SK-N-SH (cell line): ENCODE results near the gene SGPP2. TPM values are rescaled to one million over a fixed set of nuclear protein-coding genes. Genes with fewer than 3 reads are reported as not detected.
"Not testable (repeated sequence)": the region's sequence is repeated elsewhere in the genome, so short reads cannot be mapped to it uniquely, and the experiment has no call there.

ENCODE experiments used
- CTCF ChIA-PET: fragments of 300-600, 350-600 bp; formaldehyde crosslinking; extraction: SDS; loops from one replicate; lab custom pipeline; 2021; lab: Yijun Ruan, JAX
- POLR2A ChIA-PET: fragments of 350-600 bp; sonication (Branson Sonifier 250); formaldehyde crosslinking; extraction: SDS; loops from one replicate; lab custom pipeline; 2020; ENCODE audit warnings: antibody characterized with exemption, inconsistent platforms; lab: Yijun Ruan, JAX
- DNase-seq: peaks from one replicate; pipeline ENCODE4 v3.0.0; 2012
- H2AFZ ChIP-seq: fragments of 200-600 bp; sonication (generic); 2 replicates; pipeline ENCODE4 v1.8.1; 2016; ENCODE audit warnings: antibody characterized with exemption, mild to moderate bottlenecking, low read depth
- H3F3A ChIP-seq: fragments of 200-600 bp; sonication (generic); replicated peaks from 2 replicates; pipeline ENCODE3; 2016; ENCODE audit warnings: antibody characterized with exemption, mild to moderate bottlenecking; ENCODE audit not compliant: insufficient read depth
- H3K27ac ChIP-seq, 2 experiments: fragments of 200-500 bp in 1 of 2; fragments of 200-600 bp in 1 of 2; sonication (Bioruptor generic) in 1 of 2; sonication (generic), shearing (Covaris generic) in 1 of 2; 2 replicates each; pipeline versions ENCODE4 v1.5.1 to v1.6.1; 2014 to 2016; ENCODE audit warnings: low read depth in 2 of 2, inconsistent platforms in 1 of 2, low read length in 1 of 2, mild to moderate bottlenecking in 1 of 2, mixed read lengths in 1 of 2
- H3K27me3 ChIP-seq: fragments of 200-600 bp; sonication (generic), shearing (Covaris generic); 2 replicates; pipeline ENCODE4 v1.6.1; 2016; ENCODE audit warnings: mixed run types; ENCODE audit not compliant: insufficient read depth
- H3K36me3 ChIP-seq, 2 experiments: fragments of 200-500 bp in 1 of 2; fragments of 200-600 bp in 1 of 2; sonication (Bioruptor generic) in 1 of 2; sonication (generic) in 1 of 2; replicated peaks in 1 of 2; 2 replicates each; pipeline versions ENCODE3 to v1.5.1; 2014 to 2016; ENCODE audit warnings: low read length in 1 of 2, mild to moderate bottlenecking in 1 of 2; ENCODE audit not compliant: insufficient read depth in 2 of 2, control insufficient read depth in 1 of 2
- H3K4me1 ChIP-seq, 2 experiments: fragments of 200-500 bp in 1 of 2; fragments of 200-600 bp in 1 of 2; sonication (Bioruptor generic) in 1 of 2; sonication (generic), shearing (Covaris generic) in 1 of 2; 2 replicates each; pipeline versions ENCODE4 v1.5.1 to v1.6.1; 2014 to 2016; ENCODE audit warnings: low read depth in 1 of 2, low read length in 1 of 2, mixed run types in 1 of 2; ENCODE audit not compliant: insufficient read depth in 2 of 2, control insufficient read depth in 1 of 2
- H3K4me2 ChIP-seq: fragments of 200-600 bp; sonication (generic), shearing (Covaris generic); 2 replicates; pipeline ENCODE4 v1.6.1; 2017; ENCODE audit warnings: mixed run types
- H3K4me3 ChIP-seq, 2 experiments: fragments of 200-500 bp in 1 of 2; fragments of 200-600 bp in 1 of 2; sonication (Bioruptor generic) in 1 of 2; sonication (generic), shearing (Covaris generic) in 1 of 2; 2 replicates each; pipeline versions ENCODE4 v1.5.1 to v1.8.1; 2014 to 2016; ENCODE audit warnings: low read depth in 2 of 2, inconsistent platforms in 1 of 2, low read length in 1 of 2, mild to moderate bottlenecking in 1 of 2, mixed read lengths in 1 of 2, moderate library complexity in 1 of 2
- H3K79me2 ChIP-seq: fragments of 200-600 bp; sonication (generic); 2 replicates; pipeline ENCODE4 v1.8.1; 2017; ENCODE audit warnings: mild to moderate bottlenecking; ENCODE audit not compliant: insufficient read depth
- H3K9ac ChIP-seq: fragments of 200-600 bp; sonication (generic); 2 replicates; pipeline ENCODE4 v1.6.1; 2017; ENCODE audit warnings: mixed run types
- H3K9me2 ChIP-seq: fragments of 200-600 bp; sonication (generic); 2 replicates; pipeline ENCODE4 v1.6.1; 2017; ENCODE audit warnings: mixed run types
- H3K9me3 ChIP-seq: fragments of 200-600 bp; sonication (generic); 2 replicates; pipeline ENCODE4 v1.6.1; 2017; ENCODE audit warnings: mixed run types, mild to moderate bottlenecking, moderate library complexity
- H4K20me1 ChIP-seq: fragments of 200-600 bp; sonication (generic); 2 replicates; pipeline ENCODE4 v1.6.1; 2017; ENCODE audit warnings: mild to moderate bottlenecking, mixed run types; ENCODE audit not compliant: insufficient read depth
- CHD2 ChIP-seq: fragments of 150-350 bp; IDR thresholded peaks from 2 replicates; pipeline ENCODE4 v1.6.1; 2018; ENCODE audit warnings: low read length; ENCODE audit not compliant: partially characterized antibody
- ELF1 ChIP-seq: IDR thresholded peaks from 2 replicates; pipeline ENCODE4 v1.4.0; 2012
- RAD21 ChIP-seq: IDR thresholded peaks from 2 replicates; pipeline ENCODE4 v1.6.1; 2012; ENCODE audit warnings: mild to moderate bottlenecking, low read length
- RFX5 ChIP-seq: IDR thresholded peaks from 2 replicates; pipeline ENCODE4 v1.6.1; 2012; ENCODE audit warnings: mild to moderate bottlenecking, improper control_type of control experiment, low read length
- SIN3A ChIP-seq: IDR thresholded peaks from 2 replicates; pipeline ENCODE4 v1.6.1; 2012; ENCODE audit warnings: low read depth, mild to moderate bottlenecking, low read length, moderate library complexity, borderline replicate concordance
- TEAD4 ChIP-seq: IDR thresholded peaks from 2 replicates; pipeline ENCODE4 v1.4.0; 2012; ENCODE audit warnings: mild to moderate bottlenecking, borderline replicate concordance; ENCODE audit not compliant: insufficient read depth
- WGBS: methylation state at CpG from one replicate; pipeline ENCODE4 v1.1.6; 2017; ENCODE audit warnings: low lambda C conversion rate; 5-methylcytosine and 5-hydroxymethylcytosine counted together
- polyA plus RNA-seq, 3 experiments: library from polyadenylated mRNA; depleted of rRNA; stranded (reverse); fragments of >200 nt; gene quantifications; 2 replicates each; pipeline ENCODE4 v1.2.3, GENCODE V29; 2012
- TF ChIP-seq, protein P1 (sequence below): fragments of 150-350 bp; IDR thresholded peaks from 2 replicates; pipeline ENCODE4 v1.6.1; 2016; ENCODE audit warnings: mild to moderate bottlenecking, low read depth, low read length
- TF ChIP-seq, protein P2 (sequence below): fragments of 200-600 bp; sonication (generic); IDR thresholded peaks from 2 replicates; pipeline ENCODE4 v1.6.1; 2017; ENCODE audit warnings: antibody characterized with exemption, mild to moderate bottlenecking, moderate library complexity

The SGPP2 gene
- polyA plus RNA-seq, 1 of the 3 experiments (the other 2 are of a cell fraction), result 0.03 TPM

- POLR2A ChIA-PET, result no interaction called here
- H3K27me3 ChIP-seq, result no peaks in the 10 kb centered on the region
- H3K9me3 ChIP-seq, result no peaks in the 10 kb centered on the region
- peaks cover 0 to 5% of the 10 kb centered on the region in 2 experiments; a peak in 1 of 4 replicates for H3K4me1 ChIP-seq
- no peak overlapping the region for H3K27ac ChIP-seq
- H3F3A ChIP-seq, result no peaks in the 10 kb centered on the region
- H4K20me1 ChIP-seq, result no peaks in the 10 kb centered on the region
- peaks cover 6 to 10% of the 10 kb centered on the region in 2 experiments for H3K36me3 ChIP-seq
- no peak overlapping the region for H3K9ac ChIP-seq
- TF ChIP-seq CHD2 (no peak), RFX5 (no peak), RAD21 (peak; percentile 25)
- TF ChIP-seq, protein P1, sequence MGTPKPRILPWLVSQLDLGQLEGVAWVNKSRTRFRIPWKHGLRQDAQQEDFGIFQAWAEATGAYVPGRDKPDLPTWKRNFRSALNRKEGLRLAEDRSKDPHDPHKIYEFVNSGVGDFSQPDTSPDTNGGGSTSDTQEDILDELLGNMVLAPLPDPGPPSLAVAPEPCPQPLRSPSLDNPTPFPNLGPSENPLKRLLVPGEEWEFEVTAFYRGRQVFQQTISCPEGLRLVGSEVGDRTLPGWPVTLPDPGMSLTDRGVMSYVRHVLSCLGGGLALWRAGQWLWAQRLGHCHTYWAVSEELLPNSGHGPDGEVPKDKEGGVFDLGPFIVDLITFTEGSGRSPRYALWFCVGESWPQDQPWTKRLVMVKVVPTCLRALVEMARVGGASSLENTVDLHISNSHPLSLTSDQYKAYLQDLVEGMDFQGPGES, result no peak
- TF ChIP-seq, protein P2, sequence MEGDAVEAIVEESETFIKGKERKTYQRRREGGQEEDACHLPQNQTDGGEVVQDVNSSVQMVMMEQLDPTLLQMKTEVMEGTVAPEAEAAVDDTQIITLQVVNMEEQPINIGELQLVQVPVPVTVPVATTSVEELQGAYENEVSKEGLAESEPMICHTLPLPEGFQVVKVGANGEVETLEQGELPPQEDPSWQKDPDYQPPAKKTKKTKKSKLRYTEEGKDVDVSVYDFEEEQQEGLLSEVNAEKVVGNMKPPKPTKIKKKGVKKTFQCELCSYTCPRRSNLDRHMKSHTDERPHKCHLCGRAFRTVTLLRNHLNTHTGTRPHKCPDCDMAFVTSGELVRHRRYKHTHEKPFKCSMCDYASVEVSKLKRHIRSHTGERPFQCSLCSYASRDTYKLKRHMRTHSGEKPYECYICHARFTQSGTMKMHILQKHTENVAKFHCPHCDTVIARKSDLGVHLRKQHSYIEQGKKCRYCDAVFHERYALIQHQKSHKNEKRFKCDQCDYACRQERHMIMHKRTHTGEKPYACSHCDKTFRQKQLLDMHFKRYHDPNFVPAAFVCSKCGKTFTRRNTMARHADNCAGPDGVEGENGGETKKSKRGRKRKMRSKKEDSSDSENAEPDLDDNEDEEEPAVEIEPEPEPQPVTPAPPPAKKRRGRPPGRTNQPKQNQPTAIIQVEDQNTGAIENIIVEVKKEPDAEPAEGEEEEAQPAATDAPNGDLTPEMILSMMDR, result peak; percentile 36; the same call in 1 of the 2 replicates
- CTCF ChIA-PET, result interaction anchor here (1.0 to 1.2 kb wide), 4 partner anchors 9 to 265 kb away, joined by 3 to 4 read pairs (median 4); no protein-coding TSS in a partner anchor
- H3K9me2 ChIP-seq, result no peaks in the 10 kb centered on the region
- no peak overlapping the region for H3K4me2 ChIP-seq
- no peak overlapping the region for H3K4me3 ChIP-seq
- no peak overlapping the region for H2AFZ ChIP-seq
- H3K79me2 ChIP-seq, result peaks cover 2% of the 10 kb centered on the region; the same call in 1 of the 2 replicates
- DNase-seq, result no peak
Measured at GRCh38 chr2:222582928-222583327, 158.6 kb downstream of the SGPP2 start.

DNA sequence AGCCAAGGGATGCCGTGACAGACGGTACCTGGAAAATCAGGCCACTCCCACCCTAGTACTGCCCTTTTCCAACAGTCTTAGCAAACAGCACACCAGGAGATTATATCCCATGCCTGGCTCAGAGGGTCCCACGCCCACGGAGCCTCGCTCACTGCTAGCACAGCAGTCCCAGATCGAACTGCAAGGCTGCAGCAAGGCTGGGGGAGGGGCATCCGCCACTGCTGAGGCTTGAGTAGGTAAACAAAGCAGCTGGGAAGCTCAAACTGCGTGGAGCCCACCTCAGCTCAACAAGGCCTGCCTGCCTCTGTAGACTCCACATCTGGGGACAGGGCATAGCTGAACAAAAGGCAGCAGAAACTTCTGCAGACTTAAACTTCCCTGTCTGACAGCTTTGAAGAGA, 160.2 kb downstream of the SGPP2 start:
- H3K27me3 ChIP-seq, CTCF ChIA-PET, H3K4me3 ChIP-seq, H3K4me2 ChIP-seq, H3K4me1 ChIP-seq, H3K27ac ChIP-seq, POLR2A ChIA-PET, DNase-seq, H3K9me2 ChIP-seq, H2AFZ ChIP-seq, H3K9me3 ChIP-seq, H3K9ac ChIP-seq, H3K36me3 ChIP-seq, H3F3A ChIP-seq, H4K20me1 ChIP-seq: not testable (repeated sequence)
- 97% methylated on average over 4 of the region's 8 CpGs for WGBS
- peaks cover 11% of the 10 kb centered on the region; the same call in 1 of the 2 replicates for H3K79me2 ChIP-seq

DNA sequence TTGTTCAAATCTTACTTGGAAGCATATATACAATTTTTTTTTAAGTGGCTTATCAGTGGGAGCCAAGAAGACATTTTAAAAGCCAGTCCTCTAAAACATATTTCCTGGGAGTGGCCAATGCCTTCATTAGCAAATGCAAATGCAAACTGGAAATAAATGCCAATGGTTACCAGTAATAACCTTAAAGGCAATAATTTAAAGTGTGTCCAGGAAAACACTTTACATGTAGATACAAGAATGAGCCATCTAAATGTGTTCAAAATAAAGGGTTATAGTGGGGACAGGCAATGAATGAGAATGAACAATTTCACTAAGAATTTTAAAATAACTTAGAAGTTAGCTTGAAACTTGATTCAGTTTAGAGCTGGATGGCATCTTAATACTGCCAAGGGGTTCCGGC, 167.3 kb downstream of the SGPP2 start:
- ChIA-PET CTCF (interaction anchor here (0.5 to 1.9 kb wide), 2 partner anchors 102 to 278 kb away, joined by 3 to 5 read pairs; no protein-coding TSS in a partner anchor), POLR2A (no interaction called here)
- Histone ChIP-seq H2AFZ (no peak overlapping the region), H3F3A (no peaks in the 10 kb centered on the region), H3K79me2 (peaks cover 11% of the 10 kb centered on the region; the same call in 1 of the 2 replicates), H3K4me2 (no peak overlapping the region), H3K9me3 (no peaks in the 10 kb centered on the region), H3K9me2 (no peaks in the 10 kb centered on the region), H3K4me1 (no peaks in the 10 kb centered on the region), H3K27ac (no peak overlapping the region), H3K27me3 (no peaks in the 10 kb centered on the region), H3K9ac (no peak overlapping the region), H4K20me1 (no peaks in the 10 kb centered on the region), H3K36me3 (peaks cover 20 to 29% of the 10 kb centered on the region in 2 experiments), H3K4me3 (no peak overlapping the region)
- 94% methylated on average over 1 of the region's 1 CpG for WGBS
- TF ChIP-seq SIN3A (no peak), ELF1 (no peak), TEAD4 (no peak)
- no peak for DNase-seq
